ENCODE data around the gene KLK3.
A peak's percentile ranks its signal among the peaks of the same experiment; 100 is the strongest.

KLK3 gene

DNA sequence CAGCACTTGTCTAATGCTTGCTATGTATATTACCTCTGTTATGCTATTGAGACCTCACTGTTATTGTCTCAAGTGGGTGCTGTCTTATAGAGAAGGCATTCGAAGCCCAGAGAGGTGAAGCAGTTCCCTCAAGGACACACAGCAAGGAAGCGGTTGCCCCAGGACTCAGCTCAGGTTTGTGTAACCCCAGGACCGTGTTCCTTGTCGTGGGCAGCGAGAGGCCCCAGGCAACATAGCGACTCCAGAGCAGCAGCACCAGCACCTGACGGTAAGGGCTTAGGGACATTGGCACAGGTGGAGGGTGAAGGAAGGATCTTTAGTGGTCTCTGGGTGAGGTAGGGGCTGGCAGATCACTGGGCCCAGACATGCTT is 23.7 kb upstream of the KLK3 start:
- no peak for DNase-seq (ENCODE audit: low read depth in 3 of 3)

DNA sequence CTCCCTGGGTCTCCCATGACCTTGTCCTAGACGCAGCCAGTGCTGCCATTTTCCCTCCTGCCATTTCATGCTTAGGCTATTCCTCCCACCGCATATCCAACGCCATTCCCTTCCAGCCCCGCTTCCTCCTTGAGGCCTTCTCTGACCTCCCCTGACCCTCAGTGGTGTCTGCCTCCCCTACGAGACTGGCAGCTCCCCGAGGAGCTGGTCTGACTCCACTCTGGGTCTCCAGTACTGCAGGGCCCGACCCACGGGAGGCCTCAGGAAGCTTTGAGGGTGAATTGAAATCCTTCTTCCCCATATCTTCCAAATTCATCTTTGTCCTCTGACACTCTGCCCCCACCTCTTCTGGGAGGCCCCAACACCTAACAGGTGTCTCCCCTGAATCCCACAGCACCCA is 22.0 kb upstream of the KLK3 start:
- DNase-seq (ENCODE audit: low read depth in 3 of 3) = no peak

DNA sequence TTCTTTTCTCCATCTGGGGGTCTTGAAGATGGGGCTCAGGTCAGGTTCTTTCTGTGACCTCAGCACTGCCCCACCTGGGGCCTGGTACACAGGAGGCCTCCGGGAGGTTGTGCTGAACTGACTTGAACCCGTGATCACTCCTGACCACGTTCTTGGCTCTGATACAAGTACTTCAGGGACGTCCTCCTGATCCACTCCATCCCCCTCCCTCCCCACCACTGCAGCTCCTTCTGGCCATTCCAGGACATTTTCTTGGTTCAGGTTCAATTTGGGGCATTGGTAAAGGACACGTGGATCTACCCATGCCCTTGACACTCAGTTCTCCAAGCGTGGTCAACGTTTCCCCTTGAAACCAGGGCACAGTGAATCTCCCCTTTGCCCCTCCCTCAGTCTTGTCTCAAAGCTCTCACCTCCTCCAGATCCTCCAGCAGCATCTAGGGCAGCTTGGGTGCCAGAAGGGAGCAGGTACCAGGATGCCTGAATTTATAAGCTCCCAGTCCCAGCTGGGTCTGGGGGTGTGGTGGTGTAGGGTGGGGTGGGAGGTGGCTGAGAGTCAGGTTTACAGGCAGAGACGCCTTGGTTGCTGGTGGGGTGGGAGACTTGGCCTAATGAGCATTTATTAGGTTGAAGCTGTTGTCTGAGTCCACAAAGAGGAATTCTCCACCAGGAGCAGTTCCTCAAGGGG is 21.5 kb upstream of the KLK3 start, which contains the start of gene KLK15:
TSS of gene KLK15 (minus strand) at position 458 of the 685 bp plus-strand sequence. CDS start 2,082 bp downstream, outside the sequence.
- no peak for DNase-seq (ENCODE audit: low read depth in 3 of 3)

DNA sequence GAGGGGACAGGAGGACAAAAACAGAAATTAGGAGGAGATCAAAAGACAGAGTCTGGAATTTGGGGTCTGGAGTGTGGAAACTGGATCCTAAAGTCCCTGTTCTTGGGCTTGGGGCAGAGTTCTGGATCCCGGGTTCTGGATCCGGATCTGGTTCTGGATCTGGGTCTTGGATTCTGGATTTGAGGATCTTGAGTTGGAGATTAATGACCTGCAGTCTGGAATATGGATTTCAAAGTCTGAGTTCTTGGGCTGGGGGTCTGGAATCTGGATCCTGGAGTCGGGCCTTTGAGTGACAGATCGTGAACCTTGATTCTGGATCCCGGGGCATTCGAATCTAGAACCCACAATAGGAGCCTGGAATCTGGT is 20.9 kb upstream of the KLK3 start:
- DNase-seq (ENCODE audit: low read depth in 3 of 3) = no peak

DNA sequence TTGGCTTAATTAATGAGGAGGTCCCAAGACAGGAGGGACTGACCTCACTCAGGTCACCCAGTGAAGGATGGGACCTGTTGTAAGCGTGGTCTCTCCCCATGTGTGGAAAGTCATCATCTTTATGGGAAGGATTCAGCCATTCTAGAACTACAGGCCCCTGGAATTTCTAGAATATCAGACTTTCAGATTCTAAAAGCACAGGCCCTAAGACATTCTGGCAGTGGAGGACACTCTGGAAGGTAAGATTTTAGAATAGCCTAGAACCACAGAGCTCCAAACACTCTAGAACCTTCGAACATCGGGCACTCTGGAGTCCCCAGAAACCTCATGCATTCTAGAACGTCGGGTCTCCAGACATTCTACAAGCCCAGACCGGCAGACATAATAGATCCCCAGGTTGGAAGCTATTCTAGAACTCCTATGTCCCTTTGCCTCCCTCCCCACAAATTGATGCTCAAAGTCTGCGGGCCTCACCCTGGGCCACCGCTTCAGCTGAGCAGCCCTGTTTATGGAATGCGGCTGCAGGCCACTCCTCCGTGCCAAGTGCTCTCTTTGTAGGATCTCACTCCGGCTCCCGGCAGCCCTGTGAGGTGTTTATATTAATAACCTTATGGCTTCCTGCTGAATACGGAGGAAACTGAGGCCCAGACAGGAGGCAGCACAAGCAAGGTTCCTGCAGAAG is 19.5 kb upstream of the KLK3 start:
- no peak for DNase-seq (ENCODE audit: low read depth in 3 of 3)

DNA sequence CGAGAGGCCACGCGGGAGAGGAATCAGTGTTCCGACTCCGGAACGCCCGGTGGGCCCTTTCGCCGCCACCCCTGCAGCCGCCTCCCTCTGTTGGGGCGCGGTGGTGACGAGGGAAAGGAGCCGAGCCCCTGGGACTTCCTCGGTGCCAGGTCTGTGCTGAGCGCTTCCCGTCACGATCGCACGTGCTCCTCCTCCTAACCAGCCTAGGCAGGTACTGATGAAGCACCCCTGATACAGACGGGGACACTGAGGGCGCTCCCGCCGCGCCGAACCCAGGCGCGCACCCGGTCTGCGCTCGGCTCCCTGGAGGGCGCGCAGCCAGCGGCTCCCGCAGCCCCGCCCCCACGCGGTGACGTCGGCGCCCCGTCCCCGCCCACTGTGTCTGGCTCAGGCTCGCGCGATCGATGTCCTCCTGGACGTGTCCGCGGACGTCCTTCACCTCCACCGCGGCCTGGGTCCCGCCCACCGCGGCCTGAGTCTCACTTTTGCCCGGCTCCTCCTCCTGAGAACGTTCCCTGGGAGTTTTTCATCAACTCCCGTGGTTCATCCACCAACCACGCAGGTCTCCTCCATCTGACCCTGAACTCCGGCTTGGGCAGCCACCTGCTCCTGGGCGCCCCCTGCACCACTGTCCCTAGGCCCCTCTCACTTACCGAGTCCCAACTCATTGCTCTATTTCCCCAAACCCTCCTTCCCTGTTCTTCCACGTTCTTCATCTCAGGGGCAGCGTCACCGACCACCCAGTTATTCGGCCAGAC is 18.8 kb upstream of the KLK3 start:
- peak; percentile 37 to 77 (median 55) for DNase-seq (ENCODE audit: low read depth in 3 of 3)

DNA sequence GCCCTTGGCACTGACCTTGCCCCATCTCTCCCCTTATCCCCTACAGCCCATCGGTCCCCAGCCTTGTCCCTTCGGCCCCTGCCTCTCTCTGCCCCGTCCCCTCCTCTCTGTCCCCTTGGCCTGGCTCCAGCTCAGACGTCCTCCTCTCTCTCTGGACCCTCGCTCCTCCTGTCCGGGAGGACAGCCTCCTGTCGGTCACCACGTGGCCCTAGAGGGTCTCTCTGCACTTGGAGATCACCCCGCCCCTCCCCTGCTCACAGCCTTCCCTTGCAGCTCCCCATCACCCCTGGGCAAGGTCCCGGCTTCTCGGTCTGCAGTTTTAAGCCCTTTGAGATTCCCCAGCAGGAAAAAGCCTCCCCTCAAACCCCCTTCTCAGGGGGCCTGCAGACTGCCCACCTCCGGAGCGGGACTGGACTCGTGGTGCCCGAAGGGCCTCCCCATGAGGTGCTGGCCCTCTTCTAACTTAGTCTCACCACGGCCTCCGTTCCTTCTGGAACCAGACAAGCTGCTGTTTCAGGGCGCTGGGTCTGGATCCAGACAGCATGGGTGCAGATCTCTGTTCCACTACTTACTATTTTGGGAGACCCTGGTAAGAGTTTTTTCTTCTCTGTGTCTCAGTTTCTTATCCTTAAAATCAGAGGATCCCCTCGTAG is 18.0 kb upstream of the KLK3 start:
- DNase-seq (ENCODE audit: low read depth in 3 of 3) = no peak

DNA sequence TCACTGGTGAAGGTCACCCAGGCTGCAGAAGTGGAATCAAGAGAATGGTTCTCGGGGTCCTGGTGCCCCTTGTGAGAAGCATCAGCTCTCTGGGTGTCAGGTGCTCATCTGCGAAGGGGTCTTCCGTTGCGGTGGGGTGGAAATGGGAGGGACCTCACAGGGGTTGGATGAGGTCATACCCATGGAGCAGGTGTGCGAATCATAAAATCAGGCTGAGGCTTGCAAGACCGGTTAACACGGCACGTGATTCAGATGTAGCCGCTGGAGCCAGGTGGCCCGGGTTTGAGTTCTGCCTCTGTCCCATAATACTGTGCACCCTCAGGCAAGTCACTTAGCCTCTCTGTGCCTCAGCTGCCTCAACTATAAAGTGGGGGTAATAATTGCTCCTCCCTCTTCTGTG is 17.4 kb upstream of the KLK3 start:
- no peak for DNase-seq (ENCODE audit: low read depth in 3 of 3)

DNA sequence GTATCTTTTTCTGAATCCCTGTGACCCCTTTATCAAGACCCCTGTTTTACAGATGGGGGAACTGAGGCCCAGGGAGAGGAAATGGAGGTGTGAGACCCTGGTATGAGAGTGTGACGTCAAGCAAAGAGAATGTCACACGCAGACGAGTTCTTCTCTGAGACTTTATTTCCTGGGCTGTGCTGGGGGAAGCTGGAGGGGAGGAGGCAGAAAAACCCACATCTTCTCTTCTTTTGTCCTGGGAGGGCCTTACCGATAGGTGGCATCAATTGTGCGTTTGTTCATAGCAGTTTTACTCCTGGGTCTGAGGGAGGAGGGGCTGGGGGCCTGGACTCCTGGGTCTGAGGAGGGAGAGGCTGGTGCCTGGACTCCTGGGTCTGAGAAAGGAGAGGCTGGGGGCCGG is 16.5 kb upstream of the KLK3 start:
- no peak for DNase-seq (ENCODE audit: low read depth in 3 of 3)

DNA sequence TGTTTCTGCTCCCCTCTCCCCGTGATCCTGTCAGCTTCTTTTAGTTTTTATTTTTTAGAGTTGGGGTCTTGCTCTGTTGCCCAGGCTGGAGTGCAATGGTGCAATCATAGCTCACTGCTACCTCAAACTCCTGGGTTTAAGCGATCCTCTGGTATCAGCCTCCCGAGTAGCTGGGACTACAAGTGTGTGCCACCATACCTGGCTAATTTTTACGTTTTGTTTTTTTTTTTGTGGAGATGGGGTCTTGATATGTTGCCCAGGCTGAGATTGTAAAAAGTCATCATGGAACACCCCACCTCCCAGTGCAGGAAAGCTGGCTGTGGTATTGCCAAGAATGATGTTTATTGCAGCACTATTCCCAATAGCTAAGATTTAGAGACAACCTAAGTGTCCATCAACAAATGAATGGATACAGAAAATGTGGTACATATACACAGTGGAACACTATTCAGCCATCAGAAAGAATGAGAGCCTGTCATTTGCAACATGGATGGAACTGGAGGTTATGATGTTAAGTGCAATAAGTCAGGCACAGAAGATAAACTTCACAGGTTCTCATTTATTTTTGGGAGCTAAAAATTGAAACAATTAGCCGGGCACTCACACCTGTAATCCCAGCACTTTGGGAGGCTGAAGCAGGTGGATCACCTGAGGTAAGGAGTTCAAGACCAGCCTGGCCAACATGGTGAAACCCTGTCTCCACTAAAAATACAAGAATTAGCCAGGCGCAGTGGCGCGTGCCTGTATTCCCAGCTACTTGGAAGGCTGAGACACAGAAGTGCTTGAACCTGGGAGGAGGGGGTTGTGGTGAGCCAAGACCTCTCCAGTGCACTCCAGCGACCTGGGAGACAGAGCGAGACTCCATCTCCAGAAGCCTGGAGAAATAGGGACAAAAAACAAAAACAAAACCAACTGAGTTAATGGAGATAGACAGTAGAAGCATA is 14.7 kb upstream of the KLK3 start:
- no peak for DNase-seq (ENCODE audit: low read depth in 3 of 3)

DNA sequence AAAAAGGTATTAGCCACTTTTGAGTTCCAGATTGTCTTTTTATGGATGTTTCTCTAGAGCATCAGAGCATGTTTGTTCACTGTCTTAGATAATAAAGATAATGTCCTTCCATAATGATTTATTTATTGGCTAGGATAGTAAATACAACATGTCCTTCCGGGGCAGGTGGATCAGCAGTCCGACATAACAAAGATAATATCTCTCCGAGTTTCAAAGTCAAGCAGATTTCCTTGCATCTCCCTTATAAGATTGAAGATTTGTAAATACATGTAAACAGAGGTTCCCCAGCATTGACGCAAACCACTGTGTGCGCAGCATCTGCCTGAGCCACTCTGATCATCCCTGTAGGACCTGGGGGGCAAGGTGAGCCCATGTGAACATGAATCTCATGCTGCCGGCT is 12.6 kb upstream of the KLK3 start:
- no peak for DNase-seq (ENCODE audit: low read depth in 3 of 3)

DNA sequence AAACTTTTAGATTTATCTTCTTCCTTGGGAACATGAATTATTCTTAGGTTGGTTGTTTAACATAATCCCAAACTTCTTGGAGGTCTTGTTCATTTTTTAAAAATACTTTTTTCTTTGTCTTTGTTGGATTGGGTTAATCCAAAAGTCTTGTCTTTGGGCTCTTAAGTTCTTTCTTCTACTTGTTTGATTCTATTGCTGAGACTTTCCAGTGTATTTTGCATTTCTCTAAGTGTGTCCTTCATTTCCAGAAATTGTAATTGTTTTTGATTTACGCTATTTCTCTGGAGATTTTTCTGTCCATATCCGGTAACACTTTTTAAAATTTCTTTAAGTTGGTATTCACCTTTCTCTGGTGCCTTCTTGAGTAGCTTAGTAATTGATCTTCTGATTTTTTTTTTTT is 11.5 kb upstream of the KLK3 start:
- DNase-seq (ENCODE audit: low read depth in 3 of 3) = no peak

DNA sequence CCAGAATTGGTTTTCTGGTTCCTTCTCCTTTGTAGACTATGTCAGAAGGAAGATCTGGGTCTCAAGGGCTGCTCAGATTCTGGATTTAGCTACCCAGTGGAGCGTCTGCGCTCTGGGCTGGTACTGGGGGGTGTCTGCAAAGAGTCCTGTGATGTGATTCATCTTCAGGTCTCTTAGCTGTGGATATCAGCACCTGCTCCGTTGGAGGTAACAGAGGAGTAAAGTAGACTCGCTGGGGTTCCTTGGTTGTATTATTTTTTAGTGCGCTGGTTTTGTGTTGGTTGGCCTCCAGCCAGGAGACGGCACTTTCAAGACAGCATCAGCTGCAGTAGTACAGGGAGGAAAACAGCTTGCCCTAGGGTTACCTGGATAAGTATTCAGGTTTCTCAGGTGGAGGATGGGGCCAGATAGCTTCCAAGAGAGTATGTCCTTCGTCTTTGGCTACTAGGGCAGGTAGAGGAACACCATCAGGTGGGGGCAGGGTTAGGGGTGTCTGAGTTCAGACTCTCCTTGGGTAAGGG is 11.0 kb upstream of the KLK3 start:
- DNase-seq (ENCODE audit: low read depth in 3 of 3) = no peak

DNA sequence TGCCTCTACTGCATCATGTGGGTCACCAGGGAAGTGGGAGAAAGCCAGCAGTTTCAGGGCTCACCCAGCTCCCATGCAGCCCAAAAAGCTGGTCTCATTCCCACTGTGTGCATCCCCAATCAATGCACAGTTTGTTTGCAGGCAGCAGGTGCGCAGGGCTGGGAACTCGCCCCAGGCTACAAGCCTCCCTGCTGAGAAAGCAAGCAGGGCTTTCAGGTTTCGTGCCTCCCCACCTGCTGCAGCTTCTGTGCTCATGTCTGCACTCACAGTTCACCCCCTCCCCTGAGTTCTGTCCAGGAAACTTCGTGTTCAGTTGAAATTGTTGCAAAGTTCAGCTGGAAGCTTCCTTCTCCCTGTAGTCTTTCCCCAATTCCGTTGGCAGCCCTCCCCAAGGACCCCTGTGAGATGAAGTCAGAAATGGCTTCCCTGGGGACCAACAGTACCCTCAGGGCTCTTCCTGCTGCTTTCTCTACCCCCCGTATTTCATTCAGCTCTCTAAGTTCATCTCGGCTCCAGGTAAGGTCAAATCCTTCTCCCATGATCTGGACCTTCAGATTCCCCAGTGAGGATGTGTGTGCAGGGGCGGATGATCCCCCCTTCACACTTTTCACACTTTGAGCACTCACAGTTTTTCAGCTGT is 10.3 kb upstream of the KLK3 start:
- DNase-seq (ENCODE audit: low read depth in 3 of 3) = no peak

DNA sequence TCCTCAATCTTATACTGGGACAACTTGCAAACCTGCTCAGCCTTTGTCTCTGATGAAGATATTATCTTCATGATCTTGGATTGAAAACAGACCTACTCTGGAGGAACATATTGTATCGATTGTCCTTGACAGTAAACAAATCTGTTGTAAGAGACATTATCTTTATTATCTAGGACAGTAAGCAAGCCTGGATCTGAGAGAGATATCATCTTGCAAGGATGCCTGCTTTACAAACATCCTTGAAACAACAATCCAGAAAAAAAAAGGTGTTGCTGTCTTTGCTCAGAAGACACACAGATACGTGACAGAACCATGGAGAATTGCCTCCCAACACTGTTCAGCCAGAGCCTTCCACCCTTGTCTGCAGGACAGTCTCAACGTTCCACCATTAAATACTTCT is 4.0 kb upstream of the KLK3 start:
- DNase-seq (ENCODE audit: low read depth in 3 of 3) = no peak

DNA sequence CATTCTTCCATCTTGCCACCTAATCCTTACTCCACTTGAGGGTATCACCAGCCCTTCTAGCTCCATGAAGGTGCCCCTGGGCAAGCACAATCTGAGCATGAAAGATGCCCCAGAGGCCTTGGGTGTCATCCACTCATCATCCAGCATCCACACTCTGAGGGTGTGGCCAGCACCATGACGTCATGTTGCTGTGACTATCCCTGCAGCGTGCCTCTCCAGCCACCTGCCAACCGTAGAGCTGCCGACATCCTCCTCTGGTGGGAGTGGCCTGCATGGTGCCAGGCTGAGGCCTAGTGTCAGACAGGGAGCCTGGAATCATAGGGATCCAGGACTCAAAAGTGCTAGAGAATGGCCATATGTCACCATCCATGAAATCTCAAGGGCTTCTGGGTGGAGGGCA is 3.1 kb upstream of the KLK3 start:
- DNase-seq (ENCODE audit: low read depth in 3 of 3) = no peak

DNA sequence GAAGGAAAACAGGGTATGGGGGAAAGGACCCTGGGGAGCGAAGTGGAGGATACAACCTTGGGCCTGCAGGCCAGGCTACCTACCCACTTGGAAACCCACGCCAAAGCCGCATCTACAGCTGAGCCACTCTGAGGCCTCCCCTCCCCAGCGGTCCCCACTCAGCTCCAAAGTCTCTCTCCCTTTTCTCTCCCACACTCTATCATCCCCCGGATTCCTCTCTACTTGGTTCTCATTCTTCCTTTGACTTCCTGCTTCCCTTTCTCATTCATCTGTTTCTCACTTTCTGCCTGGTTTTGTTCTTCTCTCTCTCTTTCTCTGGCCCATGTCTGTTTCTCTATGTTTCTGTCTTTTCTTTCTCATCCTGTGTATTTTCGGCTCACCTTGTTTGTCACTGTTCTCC is 2.7 kb downstream of the KLK3 start:
- no peak for DNase-seq (ENCODE audit: low read depth in 3 of 3)

DNA sequence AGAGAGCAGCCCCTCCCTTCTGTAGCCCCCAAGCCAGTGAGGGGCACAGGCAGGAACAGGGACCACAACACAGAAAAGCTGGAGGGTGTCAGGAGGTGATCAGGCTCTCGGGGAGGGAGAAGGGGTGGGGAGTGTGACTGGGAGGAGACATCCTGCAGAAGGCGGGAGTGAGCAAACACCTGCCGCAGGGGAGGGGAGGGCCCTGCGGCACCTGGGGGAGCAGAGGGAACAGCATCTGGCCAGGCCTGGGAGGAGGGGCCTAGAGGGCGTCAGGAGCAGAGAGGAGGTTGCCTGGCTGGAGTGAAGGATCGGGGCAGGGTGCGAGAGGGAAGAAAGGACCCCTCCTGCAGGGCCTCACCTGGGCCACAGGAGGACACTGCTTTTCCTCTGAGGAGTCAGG is 4.2 kb downstream of the KLK3 start:
- no peak for DNase-seq (ENCODE audit: low read depth in 3 of 3)

DNA sequence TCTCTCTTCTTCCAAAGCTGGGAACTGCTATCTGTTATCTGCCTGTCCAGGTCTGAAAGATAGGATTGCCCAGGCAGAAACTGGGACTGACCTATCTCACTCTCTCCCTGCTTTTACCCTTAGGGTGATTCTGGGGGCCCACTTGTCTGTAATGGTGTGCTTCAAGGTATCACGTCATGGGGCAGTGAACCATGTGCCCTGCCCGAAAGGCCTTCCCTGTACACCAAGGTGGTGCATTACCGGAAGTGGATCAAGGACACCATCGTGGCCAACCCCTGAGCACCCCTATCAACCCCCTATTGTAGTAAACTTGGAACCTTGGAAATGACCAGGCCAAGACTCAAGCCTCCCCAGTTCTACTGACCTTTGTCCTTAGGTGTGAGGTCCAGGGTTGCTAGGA is 5.1 kb downstream of the KLK3 start:
- no peak for DNase-seq (ENCODE audit: low read depth in 3 of 3)

DNA sequence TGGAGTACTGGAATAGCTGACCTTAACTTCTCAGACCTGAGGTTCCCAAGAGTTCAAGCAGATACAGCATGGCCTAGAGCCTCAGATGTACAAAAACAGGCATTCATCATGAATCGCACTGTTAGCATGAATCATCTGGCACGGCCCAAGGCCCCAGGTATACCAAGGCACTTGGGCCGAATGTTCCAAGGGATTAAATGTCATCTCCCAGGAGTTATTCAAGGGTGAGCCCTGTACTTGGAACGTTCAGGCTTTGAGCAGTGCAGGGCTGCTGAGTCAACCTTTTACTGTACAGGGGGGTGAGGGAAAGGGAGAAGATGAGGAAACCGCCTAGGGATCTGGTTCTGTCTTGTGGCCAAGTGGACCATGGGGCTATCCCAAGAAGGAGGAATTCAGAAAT is 6.3 kb downstream of the KLK3 start:
- DNase-seq (ENCODE audit: low read depth in 3 of 3) = no peak

Data from stimulated activated CD4-positive, alpha-beta T cell treated with anti-CD3 and anti-CD28 coated beads, TNF-alpha, amount 100 ng/mL, for 24 hours (primary cell).